Activated CD8-positive, alpha-beta memory T cell treated with anti-CD3 and anti-CD28 coated beads for 36 hours (primary cell): ENCODE data around the gene C1orf174. TPM values are rescaled to one million over a fixed set of nuclear protein-coding genes. Genes with fewer than 3 reads are reported as not detected.

ENCODE experiments used
- CTCF ChIA-PET: fragments of 350-600 bp; sonication (Branson Sonifier 250); formaldehyde crosslinking; loops from one replicate; lab custom pipeline; 2021; ENCODE audit warnings: antibody characterized with exemption; lab: Charles Lee
- POLR2A ChIA-PET: fragments of 350-600 bp; sonication (Branson Sonifier 250); formaldehyde crosslinking; loops from one replicate; lab custom pipeline; 2021; ENCODE audit warnings: antibody characterized with exemption; lab: Charles Lee
- total RNA-seq, 2 experiments: library from RNA; stranded (reverse); gene quantifications; one replicate each; pipeline ENCODE4 v1.2.3, GENCODE V29; 2021

C1orf174 gene
- total RNA-seq, 2 experiments from 2014 or later: 51.8 to 52.2 TPM

DNA sequence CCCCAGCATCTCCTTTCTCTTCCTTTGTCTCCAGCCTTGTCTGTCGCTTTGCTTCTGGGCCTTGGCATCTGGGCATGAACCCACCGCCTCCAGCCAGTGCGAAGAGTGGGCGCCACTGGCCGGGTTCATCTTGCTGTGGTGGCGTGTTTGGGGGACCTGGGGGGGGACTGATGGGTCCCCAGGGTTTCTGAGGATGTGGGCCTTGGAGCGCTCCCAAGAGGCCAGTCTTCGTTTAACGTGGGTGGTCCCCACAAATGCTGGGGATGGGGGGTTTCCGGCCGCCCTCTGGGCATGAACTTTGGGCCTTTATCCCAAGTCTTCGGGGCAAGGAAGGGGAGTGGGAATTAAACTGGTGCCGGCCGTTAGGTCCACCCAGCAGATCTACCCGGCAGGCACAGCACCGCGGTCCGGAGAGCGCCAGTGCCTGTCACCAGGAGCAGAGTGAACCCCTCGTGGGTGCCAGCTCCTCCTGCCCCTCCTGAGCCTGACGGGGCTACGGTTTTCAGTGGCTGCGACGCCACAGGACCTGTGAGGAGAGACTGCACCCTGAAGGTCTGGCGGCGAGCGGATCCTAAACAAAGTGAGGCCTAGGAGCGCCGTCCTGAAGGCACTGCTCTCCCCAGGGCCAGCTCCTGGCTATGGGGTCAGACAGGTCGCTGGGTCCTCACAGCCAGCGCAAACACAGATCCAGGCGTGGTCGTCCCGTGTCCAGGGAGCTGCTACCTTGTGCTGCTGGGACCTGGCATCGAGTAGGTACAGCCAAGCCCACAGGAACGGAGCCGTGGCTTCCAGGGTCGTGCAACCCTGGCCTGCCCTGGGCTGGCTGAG, 12.1 kb upstream of the C1orf174 start:
- ChIA-PET POLR2A (no interaction called here), CTCF (interaction anchor here (0.9 to 1.8 kb wide), 2 partner anchors 10 to 12 kb away, joined by 3 to 5 read pairs; partner anchors contain the start of gene C1orf174)

DNA sequence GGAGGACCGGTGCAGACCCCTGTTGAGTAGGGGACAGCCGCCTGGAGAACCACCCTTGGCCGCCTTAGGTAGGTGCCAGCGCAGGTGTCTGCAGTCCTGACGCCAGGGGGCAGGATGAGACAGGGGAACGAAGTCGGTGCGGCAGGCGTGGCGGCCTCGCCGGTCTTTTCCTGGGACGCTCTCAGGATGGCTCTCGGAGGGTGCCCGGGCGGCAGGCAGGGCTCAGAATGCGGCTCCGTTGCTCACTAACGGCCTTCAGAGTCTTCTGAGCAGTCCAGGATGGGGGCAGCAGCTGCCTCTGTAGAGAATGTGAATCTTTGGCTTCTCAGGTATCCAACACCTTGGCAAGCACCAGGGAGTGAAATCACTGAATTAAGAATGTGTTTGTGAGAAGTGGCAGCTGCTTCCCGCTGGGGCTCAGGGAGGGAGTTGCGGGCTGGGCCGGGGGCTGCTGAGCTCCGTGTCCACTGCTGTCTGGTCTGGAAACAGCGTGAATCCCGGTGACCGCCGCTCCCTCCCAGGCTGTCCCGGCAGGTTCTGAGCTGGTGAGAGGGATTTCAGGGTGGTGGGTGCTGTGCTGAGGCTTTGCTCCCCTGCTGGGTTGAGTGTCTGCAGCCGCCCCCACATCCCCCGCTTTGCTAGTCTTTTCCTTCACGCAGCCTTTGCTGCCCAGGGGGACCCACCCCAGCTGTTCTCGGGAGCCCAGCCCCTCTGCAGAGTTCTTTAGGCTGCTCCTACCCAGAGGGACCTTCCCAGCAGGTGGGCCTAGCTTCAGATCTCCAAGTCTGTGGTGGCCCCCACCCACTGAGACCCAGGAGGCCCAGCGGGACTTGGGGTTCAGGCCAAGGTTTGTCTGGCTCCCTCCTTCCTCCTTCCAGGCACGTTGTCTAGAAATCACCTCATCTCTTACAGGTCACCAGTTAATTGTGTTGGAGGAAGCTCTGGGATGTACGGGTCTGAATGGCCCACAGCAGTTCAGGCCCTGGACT, 11.1 kb upstream of the C1orf174 start:
- POLR2A ChIA-PET: no interaction called here
- CTCF ChIA-PET: interaction anchor here (0.8 to 1.8 kb wide), 3 partner anchors 8 to 15 kb away, joined by 3 to 5 read pairs (median 3); partner anchors contain the start of gene C1orf174

DNA sequence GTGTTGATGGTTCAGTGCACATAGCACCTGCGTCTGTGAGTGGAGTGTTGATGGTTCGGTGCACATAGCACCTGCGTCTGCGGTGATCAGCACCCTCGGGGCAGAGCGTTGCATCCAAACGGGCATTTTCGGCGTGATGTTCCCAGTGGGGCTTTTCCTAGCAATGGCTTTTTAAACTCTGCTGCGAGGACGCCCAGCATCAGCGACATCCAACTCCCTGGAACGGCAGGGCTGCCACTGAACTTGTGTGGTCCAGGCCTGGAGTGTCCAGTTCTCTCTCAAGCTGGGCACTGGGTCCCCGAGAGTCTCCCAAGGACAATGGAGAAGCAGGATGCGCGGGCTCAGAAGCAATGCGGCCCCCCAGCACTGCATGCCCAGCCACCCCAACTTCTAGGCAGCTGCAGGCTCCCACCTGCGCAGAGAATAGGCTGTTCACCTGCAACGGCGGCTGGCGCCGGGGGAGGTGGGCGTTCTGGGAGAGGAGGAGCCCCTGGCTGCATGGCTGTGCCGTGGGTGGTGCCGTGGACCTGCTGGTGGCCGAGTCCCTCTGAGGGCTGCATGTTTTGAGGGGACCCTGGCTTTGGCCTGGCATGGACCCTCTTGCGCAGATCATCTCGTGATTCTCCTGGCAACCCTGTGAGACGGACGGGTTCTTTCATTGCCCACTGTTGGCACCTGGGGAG, 10.1 kb upstream of the C1orf174 start:
- ChIA-PET CTCF (no interaction called here), POLR2A (no interaction called here)

DNA sequence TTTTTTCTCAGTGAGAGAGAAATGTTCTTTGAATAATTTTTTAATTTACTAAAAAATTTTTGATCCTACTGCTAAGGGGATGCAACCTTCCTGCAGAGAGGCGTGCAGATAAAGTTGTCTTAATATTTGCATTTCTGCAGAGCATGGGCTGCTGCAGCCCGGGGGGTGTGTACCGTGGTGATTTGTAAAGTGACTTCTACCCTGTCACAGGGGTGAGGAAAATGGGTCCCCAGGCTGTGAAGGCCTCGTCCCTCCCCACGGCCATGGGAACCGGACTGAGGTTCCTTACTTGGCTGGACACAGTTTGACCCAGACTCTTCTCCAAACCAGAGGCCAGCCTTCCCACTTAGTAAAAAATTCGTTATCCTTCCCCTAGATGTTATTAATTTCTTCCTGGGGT, 9.5 kb upstream of the C1orf174 start:
- CTCF ChIA-PET: no interaction called here
- POLR2A ChIA-PET: no interaction called here

DNA sequence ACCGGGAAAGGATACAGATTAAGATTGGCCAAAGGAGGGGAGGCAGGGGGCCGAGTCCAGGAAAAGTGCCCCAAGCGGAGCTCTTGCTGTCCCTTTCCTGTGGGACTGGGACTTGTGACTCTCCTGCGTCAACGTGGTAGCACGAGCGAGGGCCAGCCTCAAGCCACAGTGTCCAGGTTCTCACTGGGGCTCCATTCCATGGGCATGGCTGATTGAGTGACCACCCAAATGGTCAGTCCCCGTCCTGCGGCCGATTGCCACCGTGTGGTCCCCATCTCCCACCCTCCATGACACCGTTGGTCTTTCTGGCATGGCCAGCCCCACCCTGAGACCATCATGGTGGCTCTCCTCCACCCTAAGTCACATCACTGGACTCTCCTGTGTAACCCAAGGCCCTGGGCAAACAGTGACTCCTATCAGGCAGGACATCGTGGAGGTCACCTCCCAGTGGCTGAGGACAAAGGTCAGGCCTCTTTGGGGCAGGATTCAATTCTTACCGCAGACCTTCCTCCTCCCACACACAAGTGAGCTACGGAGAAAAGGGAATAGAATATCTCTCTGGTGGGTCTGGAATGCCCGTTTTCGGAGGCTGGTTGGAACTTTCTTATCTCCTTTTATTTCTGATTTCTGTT, 8.9 kb upstream of the C1orf174 start:
- CTCF ChIA-PET: interaction anchor here (0.6 kb wide), 1 partner anchor 32 kb away, joined by 5 read pairs; no protein-coding TSS in a partner anchor
- POLR2A ChIA-PET: no interaction called here

DNA sequence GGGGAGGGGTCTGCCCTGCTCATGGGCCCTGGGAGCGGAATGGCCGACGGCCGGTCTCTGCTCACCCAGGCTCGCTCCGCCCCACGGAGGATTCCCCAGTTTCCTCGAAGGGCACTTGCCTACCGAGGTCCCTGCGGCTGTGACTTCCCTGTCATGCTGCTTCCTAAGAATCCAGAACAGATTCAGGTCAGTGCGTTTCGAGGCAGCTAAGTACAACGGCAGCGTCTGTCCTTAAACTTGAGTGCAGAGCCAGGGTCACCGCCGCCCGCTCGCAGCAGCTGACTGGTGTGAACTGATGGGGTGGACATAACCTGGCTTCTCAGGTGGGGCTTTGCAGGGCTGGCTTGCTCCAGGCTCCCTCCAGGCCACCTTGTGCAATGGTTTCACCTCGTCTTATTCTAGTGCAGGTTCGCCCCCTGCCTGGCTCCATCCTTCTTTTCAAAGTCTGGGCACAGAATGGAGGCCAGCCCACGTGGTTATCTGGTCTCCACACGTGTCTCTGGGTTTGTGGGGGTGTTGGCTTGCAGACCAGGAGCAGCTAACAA, 7.6 kb upstream of the C1orf174 start:
- POLR2A ChIA-PET: no interaction called here
- CTCF ChIA-PET: interaction anchor here (1.2 kb wide), 1 partner anchor 50 kb away, joined by 6 read pairs; the partner anchor contains the start of genes CEP104 and DFFB

DNA sequence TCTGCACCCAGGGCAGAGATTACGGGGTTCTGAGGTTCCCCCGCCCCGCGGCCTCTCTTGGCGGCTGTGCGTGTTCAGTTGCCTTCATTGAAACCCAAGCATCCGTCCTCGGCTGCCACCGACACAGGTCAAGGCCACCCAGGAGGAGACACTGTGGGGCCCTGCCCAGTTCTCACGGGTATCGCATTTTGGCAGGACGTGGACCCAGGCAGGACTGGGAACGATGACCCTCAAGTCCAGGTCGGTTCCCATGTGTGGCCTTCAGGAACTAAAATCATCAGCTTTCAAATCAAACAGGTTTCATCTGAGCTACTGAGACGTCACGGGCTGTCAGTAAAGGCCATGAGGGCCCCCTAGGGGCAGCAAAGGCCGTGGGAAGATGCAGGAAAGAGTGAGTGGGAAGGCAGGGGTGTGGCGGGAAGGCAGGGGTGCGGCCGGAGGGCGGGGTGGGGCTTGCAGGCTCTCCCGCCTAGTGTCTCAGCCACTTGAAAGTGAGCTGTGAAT, 7.0 kb upstream of the C1orf174 start:
- ChIA-PET CTCF (interaction anchor here (1.2 kb wide), 1 partner anchor 49 kb away, joined by 6 read pairs; the partner anchor contains the start of genes CEP104 and DFFB), POLR2A (no interaction called here)

DNA sequence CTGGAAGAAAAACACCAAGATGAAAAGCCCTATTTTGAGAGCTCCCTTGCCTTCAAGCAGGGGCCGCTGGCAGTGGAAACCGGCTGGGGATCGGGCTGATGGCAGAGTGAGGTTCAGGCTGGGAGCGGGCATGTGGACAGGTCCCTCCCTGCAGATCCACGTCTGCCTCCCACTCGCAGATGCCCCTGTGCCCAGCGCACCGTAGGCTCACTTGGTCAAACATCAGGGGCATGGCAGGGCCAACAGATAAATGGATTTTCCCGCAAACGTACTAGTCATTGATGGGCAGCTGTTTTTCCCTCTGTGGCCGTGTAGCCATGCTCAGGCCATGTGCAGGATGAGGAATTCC, 6.6 kb upstream of the C1orf174 start:
- POLR2A ChIA-PET: no interaction called here
- CTCF ChIA-PET: interaction anchor here (1.2 kb wide), 1 partner anchor 49 kb away, joined by 6 read pairs; the partner anchor contains the start of genes CEP104 and DFFB

DNA sequence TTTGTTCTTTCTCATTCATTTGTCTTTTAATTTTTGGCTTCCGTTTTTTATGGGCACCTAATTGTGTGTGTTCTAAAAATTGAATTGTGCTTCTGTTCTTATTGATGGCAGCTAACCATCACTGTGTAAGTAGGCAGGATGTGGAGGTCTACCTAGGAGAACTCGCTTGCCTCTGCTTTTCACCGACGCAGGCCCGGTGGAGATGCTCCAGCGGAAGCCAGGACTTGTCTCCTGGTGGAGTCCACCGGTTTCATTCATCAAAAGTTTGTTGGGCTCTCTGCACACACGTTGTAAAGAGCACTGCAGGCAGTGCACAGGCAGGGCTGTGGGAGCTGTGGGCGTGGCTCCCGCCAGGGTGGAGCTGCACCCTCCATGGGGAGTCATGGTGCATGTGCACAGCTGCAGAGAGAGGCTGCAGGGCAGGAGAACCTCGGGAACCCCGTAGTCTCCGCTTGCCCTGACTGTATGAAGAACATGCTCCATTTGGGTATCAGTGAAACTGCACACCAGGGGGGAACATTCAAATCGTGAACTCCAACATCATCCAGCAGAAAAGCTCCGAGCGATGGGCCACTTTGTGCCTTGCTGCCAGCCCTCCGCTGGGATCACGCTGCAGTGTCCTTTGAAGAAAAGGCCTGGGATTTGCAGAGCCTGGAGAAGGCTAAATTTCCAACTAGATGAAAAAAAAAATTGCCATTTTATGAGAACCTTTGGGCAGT, 6.0 kb upstream of the C1orf174 start:
- POLR2A ChIA-PET: no interaction called here
- CTCF ChIA-PET: no interaction called here

DNA sequence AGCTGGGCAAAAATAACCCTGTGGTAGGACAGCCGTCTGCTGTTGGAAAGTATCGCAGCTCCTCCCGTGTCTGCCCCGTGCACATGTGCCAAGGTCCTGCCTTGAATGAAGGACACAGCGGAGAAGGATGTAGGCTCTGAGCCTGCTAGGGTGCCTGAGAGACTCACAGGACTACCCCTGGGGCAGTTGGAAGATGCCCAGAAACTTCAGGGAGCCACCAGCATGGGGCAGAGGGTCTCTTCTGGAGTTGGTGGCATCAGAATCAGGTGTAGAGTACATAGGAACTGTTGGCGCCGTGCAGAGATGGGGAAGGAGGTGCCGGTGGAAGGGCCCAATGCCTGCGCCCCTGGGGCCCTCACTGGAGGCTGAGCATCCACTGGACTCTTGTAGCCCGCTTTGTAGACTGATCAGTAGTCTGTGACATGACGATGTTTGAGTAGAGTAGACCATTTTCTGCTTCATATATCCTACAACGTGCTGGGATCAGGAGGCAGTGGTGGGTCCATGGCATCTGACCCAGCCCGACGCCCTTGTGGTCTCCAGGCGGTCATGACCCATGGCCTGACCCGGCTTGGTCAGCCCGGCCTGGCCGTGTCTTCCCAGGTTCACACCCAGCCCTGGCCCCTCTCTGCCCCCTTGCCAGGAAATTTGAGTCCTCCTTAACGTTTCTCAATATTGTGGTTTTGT, 5.3 kb upstream of the C1orf174 start:
- ChIA-PET POLR2A (no interaction called here), CTCF (no interaction called here)

DNA sequence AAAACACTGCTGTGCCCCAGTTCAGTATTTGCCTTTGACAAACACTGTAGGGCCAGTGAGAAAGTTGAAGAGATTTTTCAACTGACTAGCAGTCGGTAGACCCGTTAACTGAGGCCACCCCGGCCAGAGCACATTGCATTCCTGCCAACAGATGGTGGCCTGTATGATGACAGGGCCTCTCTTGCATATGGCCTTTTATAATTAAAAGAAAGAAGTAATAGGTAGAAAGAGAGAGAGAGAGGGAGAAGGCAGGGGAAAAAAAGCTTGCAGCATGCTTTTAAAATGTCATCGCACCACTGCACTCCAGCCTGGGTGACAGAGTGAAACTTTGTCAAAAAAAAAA, 4.7 kb upstream of the C1orf174 start:
- ChIA-PET CTCF (no interaction called here), POLR2A (no interaction called here)

DNA sequence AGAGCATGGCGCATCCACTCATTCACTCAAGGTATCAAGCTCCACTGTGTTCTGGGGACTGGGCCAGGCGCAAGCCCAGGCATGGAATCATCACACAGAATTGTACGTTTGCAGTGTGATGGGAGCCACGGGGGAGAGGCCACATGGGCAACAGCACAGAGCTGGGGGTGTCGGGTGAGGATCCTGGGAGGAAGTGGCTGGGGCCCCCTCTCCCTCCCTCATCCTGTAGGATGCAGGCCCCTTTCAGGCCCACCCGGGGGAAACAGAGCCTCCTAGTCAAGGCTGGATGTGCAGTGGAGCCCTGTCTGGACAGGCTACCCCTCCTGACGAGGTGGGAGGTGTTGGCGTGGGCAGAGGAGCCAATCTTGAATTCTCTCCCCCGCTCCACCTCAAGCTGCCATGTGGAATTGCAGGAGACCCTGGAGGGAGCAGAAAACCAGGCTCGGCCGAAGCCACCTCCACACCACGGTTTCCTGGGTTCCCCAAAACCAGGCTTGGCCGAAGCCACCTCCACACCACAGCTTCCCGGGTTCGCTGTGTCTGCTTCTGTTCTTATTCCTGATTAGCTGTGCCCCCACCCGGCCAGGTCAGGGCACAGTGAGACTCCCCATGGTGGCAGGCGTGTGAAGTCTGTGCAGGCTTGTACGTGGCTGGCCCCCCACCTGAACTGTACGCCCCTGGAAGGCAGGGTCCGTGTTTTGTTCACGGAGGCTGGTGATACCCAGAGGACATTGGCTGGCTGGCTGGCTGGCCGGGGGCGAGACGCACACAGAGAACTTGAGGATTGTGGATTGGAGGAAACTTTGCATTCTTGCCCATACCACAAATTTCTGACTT, 4.2 kb upstream of the C1orf174 start:
- CTCF ChIA-PET: interaction anchor here (1.9 kb wide), 1 partner anchor 13 kb away, joined by 4 read pairs; no protein-coding TSS in a partner anchor

DNA sequence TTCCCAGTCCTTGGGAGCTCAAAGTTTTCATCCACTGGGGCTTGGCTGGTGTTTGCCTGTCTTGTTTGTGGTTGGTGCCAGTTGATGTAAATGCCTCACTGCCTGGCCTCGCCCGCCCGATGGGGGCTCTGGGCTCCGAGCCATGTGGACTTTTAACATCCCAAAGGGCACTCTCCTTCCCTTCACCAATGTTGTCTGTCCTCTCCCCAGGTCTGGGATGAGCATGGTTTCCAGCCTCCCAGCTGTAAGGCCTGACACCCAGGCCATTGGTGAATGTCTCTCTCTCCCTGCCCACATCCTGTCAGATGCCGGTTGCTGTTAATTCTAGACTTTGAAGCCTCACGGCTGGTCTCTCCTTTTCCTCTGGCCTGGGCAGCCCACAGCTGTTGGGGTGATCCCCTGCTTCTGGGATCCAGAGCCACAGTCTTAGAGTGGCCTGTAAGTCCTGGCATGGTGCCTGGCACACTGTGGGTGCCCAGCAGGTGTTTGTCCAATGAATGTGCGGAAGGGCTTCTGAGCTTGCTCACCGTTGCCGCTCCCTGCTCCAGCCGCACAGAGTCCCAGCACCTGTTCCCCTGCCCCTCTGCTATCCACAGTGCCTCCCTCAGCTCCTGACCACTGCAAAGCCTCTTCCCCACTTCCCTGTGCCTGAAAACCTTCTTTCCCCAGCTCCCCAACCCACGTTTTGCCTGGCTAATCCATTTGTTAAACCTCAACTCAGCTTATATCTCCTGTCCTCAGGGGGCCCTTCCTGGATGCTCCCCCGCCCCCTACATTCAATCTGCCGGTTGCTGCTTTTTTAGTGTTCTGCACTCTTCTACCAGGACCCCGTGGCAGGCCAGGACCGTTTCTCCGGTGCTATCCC, 3.3 kb upstream of the C1orf174 start:
- CTCF ChIA-PET: interaction anchor here (1.3 to 1.9 kb wide), 2 partner anchors 9 to 13 kb away, joined by 4 to 5 read pairs; no protein-coding TSS in a partner anchor
- POLR2A ChIA-PET: no interaction called here

More for the DNA sequence above, 4.2 kb upstream of the C1orf174 start:
- POLR2A ChIA-PET: no interaction called here

DNA sequence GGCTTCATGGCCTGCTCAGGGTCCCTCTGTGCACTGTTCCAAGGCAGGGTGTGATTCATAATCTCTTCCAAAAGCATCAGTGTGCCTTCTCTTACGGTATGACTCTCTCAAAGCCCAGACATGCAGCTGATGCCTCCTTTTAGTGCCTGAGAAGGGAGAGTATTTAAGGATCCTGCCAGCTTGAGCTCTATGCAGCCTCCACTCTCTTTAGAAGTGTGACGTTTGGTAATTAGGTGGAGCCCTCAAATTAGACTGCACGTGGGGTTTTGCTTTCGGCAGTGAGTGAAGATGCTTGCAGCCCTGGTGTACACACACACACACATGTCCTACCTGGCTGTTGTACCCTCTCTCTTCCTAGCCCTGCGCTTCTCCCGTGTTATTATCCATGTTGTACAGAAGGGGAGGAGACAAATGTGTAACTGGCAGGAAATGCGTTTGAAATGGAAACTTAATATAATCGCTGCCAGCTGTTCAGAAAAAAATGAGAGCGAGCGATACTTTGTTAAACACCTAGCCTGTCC, 2.6 kb upstream of the C1orf174 start:
- POLR2A ChIA-PET: no interaction called here
- CTCF ChIA-PET: interaction anchor here (1.3 to 1.9 kb wide), 2 partner anchors 9 to 12 kb away, joined by 4 to 5 read pairs; no protein-coding TSS in a partner anchor

DNA sequence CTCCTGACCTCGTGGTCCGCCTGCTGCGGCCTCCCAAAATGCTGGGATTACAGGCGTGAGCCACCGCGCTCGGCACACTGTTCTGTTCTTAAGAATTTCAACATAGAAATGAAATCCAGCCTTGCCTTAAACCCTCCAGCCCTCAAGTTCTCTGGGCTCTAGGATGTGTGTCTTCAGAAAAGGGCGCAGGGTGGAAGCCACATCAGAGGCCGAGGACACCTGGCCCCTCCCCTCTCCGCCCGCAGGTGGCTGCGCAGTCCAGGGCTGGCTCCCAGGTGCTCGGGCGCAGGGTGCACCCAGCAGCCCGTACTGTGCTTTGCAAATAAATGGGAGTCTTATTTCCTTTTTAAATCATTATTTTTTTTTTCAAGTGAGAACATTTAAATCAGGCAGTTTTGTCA, 2.0 kb upstream of the C1orf174 start:
- CTCF ChIA-PET: interaction anchor here (1.1 to 1.9 kb wide), 3 partner anchors 10 to 45 kb away, joined by 3 to 5 read pairs (median 4); partner anchors contain the start of genes CEP104 and DFFB
- POLR2A ChIA-PET: no interaction called here
